GM21723 (cell line): ENCODE data around the gene PLD6.

Source experiments
- ATAC-seq: cut with Tn5 transposase; IDR thresholded peaks from one replicate; pipeline ENCODE4 v1.9.1; 2021; ENCODE audit warnings: mild to moderate bottlenecking, moderate library complexity; ENCODE audit not compliant: unreplicated experiment

PLD6 gene

GRCh38 chr17:17157041-17157440 lies 49.1 kb downstream of the PLD6 start:
- ATAC-seq, result no peak

GRCh38 chr17:17156511-17156910 lies 49.6 kb downstream of the PLD6 start:
- no peak for ATAC-seq

DNA sequence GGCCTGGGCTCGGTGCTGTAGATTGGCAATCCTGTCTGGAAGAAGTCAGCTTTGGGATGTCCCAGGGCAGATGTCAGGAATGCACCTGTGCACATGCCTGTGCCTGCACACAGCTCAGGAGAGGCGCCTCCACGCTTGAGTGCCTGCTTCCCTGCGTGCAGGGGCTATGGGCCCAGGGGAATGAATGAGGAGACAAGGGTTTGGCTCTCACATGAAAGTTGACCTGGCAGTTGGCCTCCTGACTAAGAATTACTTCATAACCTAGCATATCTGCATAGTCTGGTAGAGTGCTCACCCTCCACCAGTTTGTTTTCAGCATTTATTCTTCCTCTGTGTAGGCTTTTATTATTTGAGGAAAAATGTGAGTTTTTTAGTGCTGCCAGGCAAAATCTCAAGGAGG lies 50.0 kb downstream of the PLD6 start:
- no peak for ATAC-seq

- ATAC-seq, result no peak
These were observed 50.6 kb downstream of the PLD6 start for GRCh38 chr17:17155568-17155967.

GRCh38 chr17:17154981-17155380 lies 51.2 kb downstream of the PLD6 start:
- ATAC-seq, result no peak

DNA sequence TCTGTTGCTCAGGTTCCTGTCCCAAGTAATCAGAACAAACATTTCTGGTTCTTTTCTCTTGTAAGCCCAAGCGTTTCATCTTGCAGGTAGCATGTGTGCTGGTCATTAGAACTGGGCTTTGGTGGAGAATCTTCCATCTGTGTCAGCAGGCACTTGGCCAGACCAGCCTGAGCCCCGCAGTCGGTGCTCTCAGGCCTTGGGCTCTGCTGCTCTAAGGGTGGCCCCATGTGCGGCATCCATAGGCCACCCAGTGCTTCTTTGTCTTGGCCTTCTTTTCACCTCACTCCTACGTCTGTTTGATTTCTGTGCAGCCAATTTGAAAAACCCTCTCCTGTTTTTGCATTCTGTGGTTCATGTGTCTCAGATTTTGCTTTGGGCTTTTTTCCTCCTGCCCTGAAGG lies 51.6 kb downstream of the PLD6 start:
- no peak for ATAC-seq

GRCh38 chr17:17153709-17154108 lies 52.4 kb downstream of the PLD6 start:
- no peak for ATAC-seq

DNA sequence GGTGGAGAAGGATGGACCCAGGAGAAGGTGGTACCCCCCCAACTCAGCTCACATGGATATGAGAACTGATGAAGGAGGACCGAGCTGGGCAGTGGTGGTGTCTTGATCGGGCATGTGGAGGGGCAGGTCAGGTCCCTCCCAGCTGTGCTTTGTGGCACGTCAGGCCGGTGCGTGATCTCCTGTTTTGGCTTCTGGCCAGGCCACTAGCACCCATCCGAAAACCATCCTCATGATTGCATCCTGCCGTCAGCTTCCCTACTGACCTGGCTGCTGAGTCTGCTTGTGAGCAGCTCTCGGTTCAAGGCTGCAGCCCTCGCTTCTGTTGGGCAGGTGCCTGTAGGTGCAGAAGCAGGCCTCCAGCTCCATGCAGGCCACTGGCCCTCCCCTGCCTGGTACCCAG lies 53.1 kb downstream of the PLD6 start:
- no peak for ATAC-seq

DNA sequence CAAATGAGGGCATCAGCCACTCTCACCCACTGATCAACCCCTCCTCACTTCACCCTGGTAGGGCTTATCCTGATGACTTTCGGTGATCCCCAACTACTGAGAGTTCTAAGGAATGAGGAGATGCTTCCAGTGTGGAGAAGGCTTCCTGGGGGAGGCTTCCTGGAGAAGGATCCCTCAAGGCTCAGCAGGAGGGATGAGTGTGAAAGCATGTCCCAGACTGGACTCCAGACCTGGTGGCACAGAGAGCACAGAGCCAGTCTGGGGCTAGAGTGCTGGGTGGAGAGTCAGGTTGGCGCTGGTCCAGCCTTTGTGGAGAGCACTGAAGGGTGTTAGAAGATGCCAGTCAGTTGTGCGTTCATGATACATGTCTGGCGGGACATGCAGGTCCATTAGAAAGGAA lies 53.7 kb downstream of the PLD6 start:
- ATAC-seq, result no peak

GRCh38 chr17:17151962-17152361 lies 54.2 kb downstream of the PLD6 start:
- ATAC-seq, result no peak

- ATAC-seq, result no peak
These were observed 54.6 kb downstream of the PLD6 start for GRCh38 chr17:17151541-17151940.

GRCh38 chr17:17151055-17151454 lies 55.1 kb downstream of the PLD6 start:
- no peak for ATAC-seq
